ENCODE data around the gene GNAO1.

Gene GNAO1

GRCh38 chr16:56365552-56365951, 174.3 kb downstream of the GNAO1 start (continued):
- TF ChIP-seq PBX3 (CRISPR knock-in tag; IDR thresholded peaks at IDR 0.05) = no peak
- no peak for TF ChIP-seq GLIS2 (tag by site-specific recombination; IDR thresholded peaks at IDR 0.05)
- TF ChIP-seq ZNF621 (tag by site-specific recombination; IDR thresholded peaks at IDR 0.05) = no peak
- TF ChIP-seq ZNF521 (tag by site-specific recombination; IDR thresholded peaks at IDR 0.05) = no peak
- TF ChIP-seq ZNF585B (tag by site-specific recombination; IDR thresholded peaks at IDR 0.05) = no peak
- no peak for TF ChIP-seq SP7 (tag by site-specific recombination; IDR thresholded peaks at IDR 0.05)

- peaks cover 0 to 75% of the 10 kb centered on the region in 2 experiments for H3K36me3 ChIP-seq (ENCODE audit: control insufficient read depth in 2 of 2, insufficient read depth in 1 of 2, low read length in 2 of 2)
These were observed 175.7 kb downstream of the GNAO1 start for GRCh38 chr16:56366945-56367344.

GRCh38 chr16:56367764-56368163, 176.5 kb downstream of the GNAO1 start:
- Histone ChIP-seq H3K36me3 (ENCODE audit: control insufficient read depth in 2 of 2, insufficient read depth in 1 of 2, low read length in 2 of 2) (peaks cover 0 to 69% of the 10 kb centered on the region in 2 experiments), H3K4me1 (ENCODE audit: control insufficient read depth, insufficient read depth, low read length) (peaks cover 21% of the 10 kb centered on the region), H3K4me3 (ENCODE audit: low read depth, low read length) (no peak overlapping the region), H3K9me3 (ENCODE audit: control insufficient read depth, insufficient read depth, low read depth, low read length) (no peaks in the 10 kb centered on the region), H3K27ac (ENCODE audit: extremely low read depth, low read depth, low read length) (no peak overlapping the region)
- ChIA-PET CTCF (interaction anchor here (0.5 to 4.3 kb wide), 2 partner anchors 10 to 11 kb away, joined by 3 to 35 read pairs; no protein-coding TSS in a partner anchor), POLR2A (no interaction called here)
- TF ChIP-seq ZNF670 (tag by site-specific recombination; IDR thresholded peaks at IDR 0.05; ENCODE audit: low read depth) (no peak), ZSCAN5A (tag by site-specific recombination; IDR thresholded peaks at IDR 0.05) (no peak), PRDM4 (tag by site-specific recombination; IDR thresholded peaks at IDR 0.05) (no peak), ZXDB (tag by site-specific recombination; IDR thresholded peaks at IDR 0.05) (no peak), ZBTB17 (tag by site-specific recombination; IDR thresholded peaks at IDR 0.05) (no peak), ZNF548 (tag by site-specific recombination; IDR thresholded peaks at IDR 0.05) (no peak), GFI1B (tag by site-specific recombination; IDR thresholded peaks at IDR 0.05) (no peak), ZNF19 (tag by site-specific recombination; IDR thresholded peaks at IDR 0.05; ENCODE audit: low read depth) (no peak), ZNF513 (tag by site-specific recombination; IDR thresholded peaks at IDR 0.05) (no peak)

More at GRCh38 chr16:56366945-56367344, 175.7 kb downstream of the GNAO1 start:
- Histone ChIP-seq H3K27ac (ENCODE audit: extremely low read depth, low read depth, low read length) (no peak overlapping the region), H3K9me3 (ENCODE audit: control insufficient read depth, insufficient read depth, low read depth, low read length) (no peaks in the 10 kb centered on the region), H3K4me1 (ENCODE audit: control insufficient read depth, insufficient read depth, low read length) (peaks cover 18% of the 10 kb centered on the region), H3K4me3 (ENCODE audit: low read depth, low read length) (no peak overlapping the region)
- POLR2A ChIA-PET = no interaction called here
- TF ChIP-seq ZSCAN5A (tag by site-specific recombination; IDR thresholded peaks at IDR 0.05) (no peak), ZNF76 (tag by site-specific recombination; IDR thresholded peaks at IDR 0.05; ENCODE audit: borderline replicate concordance, low read depth) (no peak), KLF10 (tag by site-specific recombination; IDR thresholded peaks at IDR 0.05) (no peak), ZFP41 (tag by site-specific recombination; IDR thresholded peaks at IDR 0.05; ENCODE audit: borderline replicate concordance) (no peak), HOXD13 (CRISPR knock-in tag; IDR thresholded peaks at IDR 0.05; ENCODE audit: borderline replicate concordance) (no peak)
- CTCF ChIA-PET = interaction anchor here (1.0 kb wide), 1 partner anchor 11 kb away, joined by 4 read pairs; no protein-coding TSS in a partner anchor

Data from HEK293 (cell line).